Sigmoid colon (tissue), 7 donors: ENCODE data around the gene SORCS2. TPM values are rescaled to one million over a fixed set of nuclear protein-coding genes. Genes with fewer than 3 reads are reported as not detected.

ENCODE experiments used
- DNase-seq: peaks from one replicate; pipeline ENCODE4 v3.0.0-alpha.2; 2019
- H3K27ac ChIP-seq, 4 donors: fragments of 200-600 bp; sonication (generic); one replicate each; pipeline ENCODE4 v1.5.1; 2016 to 2019; ENCODE audit warnings: mild to moderate bottlenecking in 1 of 4
- H3K27me3 ChIP-seq, 3 donors: fragments of 200-600 bp; sonication (generic); one replicate each; pipeline ENCODE4 v1.5.1; 2019; ENCODE audit warnings: mild to moderate bottlenecking in 1 of 3
- H3K36me3 ChIP-seq, 4 donors: fragments of 200-600 bp; sonication (generic); one replicate each; pipeline ENCODE4 v1.5.1; 2016 to 2019
- H3K4me1 ChIP-seq, 4 donors: fragments of 200-600 bp; sonication (generic); one replicate each; pipeline ENCODE4 v1.5.1; 2017 to 2019
- H3K4me3 ChIP-seq, 4 donors: fragments of 200-600 bp; sonication (generic); one replicate each; pipeline ENCODE4 v1.5.1; 2017 to 2019; ENCODE audit warnings: mild to moderate bottlenecking in 2 of 4, moderate library complexity in 1 of 4
- H3K9me3 ChIP-seq, 4 donors: fragments of 200-600 bp in 3 of 4; sonication (generic) in 3 of 4; one replicate each; pipeline versions ENCODE4 v1.5.1 to v1.6.1; 2013 to 2019
- EP300 ChIP-seq, 4 donors: sonication (generic); formaldehyde crosslinking; IDR thresholded peaks; one replicate each; pipeline ENCODE4 v1.6.1; 2017; ENCODE audit warnings: antibody characterized with exemption in 4 of 4
- POLR2A ChIP-seq, 2 donors: fragments of 450-650 bp; IDR thresholded peaks; one replicate each; pipeline ENCODE4 v1.6.1; 2016; ENCODE audit warnings: antibody characterized with exemption in 2 of 2, mild to moderate bottlenecking in 2 of 2, moderate library complexity in 2 of 2
- POLR2AphosphoS5 ChIP-seq, 4 donors: sonication (generic); formaldehyde crosslinking; IDR thresholded peaks; one replicate each; pipeline ENCODE4 v1.6.1; 2017; ENCODE audit warnings: antibody characterized with exemption in 4 of 4
- WGBS, 2 donors: extraction: QIAGEN DNeasy Blood & Tissue Kit; methylation state at CpG; one replicate each; pipeline ENCODE4 v1.1.7; 2013; 5-methylcytosine and 5-hydroxymethylcytosine counted together
- intact Hi-C: fragments of 100-400 bp; cut with DNase I; formaldehyde crosslinking; loops from one replicate; pipeline ENCODE4 v1.15.1; 2023
- polyA plus RNA-seq, 3 donors: library from polyadenylated mRNA; stranded (reverse); fragments of 200-250 nt; gene quantifications; one replicate each; pipeline ENCODE4 v1.2.3, GENCODE V29; 2013
- total RNA-seq, 4 donors: library from RNA; depleted of rRNA; stranded (reverse); fragments of >200 nt; gene quantifications; one replicate each; pipeline ENCODE4 v1.1.0, GENCODE V29; 2016
- TF ChIP-seq, protein P1 (sequence below), 4 experiments: fragments of 450-650 bp in 3 of 4; fragments of 200-600 bp in 1 of 4; IDR thresholded peaks; one replicate each; pipeline ENCODE4 v1.5.1; 2016 to 2019; ENCODE audit warnings: antibody characterized with exemption in 4 of 4, mild to moderate bottlenecking in 3 of 4, moderate library complexity in 2 of 4
- donor health status: healthy with polysubstance abuse.
- donor health status: Bipolar disorder and iron deficiency.
- donor health status: healthy.

SORCS2 gene
- total and polyA plus RNA-seq, 7 donors = 1.8 to 6.4 (median 3.9) TPM; not detected in 2

- H3K4me1 ChIP-seq = no peaks in the 10 kb centered on the region
- peaks cover 0 to 7% (median 1%) of the 10 kb centered on the region in 4 donors for H3K9me3 ChIP-seq
- H3K4me3 ChIP-seq = no peak overlapping the region
- no peak for TF ChIP-seq POLR2A (IDR thresholded peaks at IDR 0.05)
- H3K36me3 ChIP-seq = no peaks in the 10 kb centered on the region
- H3K27ac ChIP-seq = no peak overlapping the region
- intact Hi-C loops = no loop called here
- H3K27me3 ChIP-seq = no peaks in the 10 kb centered on the region
- no peak for DNase-seq
Observed at GRCh38 chr4:7641712-7642111, 449.4 kb downstream of the SORCS2 start.

GRCh38 chr4:7642741-7643458 is 450.6 kb downstream of the SORCS2 start:
- WGBS, 2 donors = 52 to 70% methylated on average over 9 of the region's 9 CpGs
- Histone ChIP-seq H3K27ac (no peak overlapping the region), H3K9me3 (peaks cover 0 to 7% (median 1%) of the 10 kb centered on the region in 4 donors), H3K36me3 (no peaks in the 10 kb centered on the region), H3K27me3 (no peaks in the 10 kb centered on the region), H3K4me1 (no peaks in the 10 kb centered on the region), H3K4me3 (no peak overlapping the region)
- intact Hi-C loops = no loop called here
- no peak for DNase-seq
- TF ChIP-seq POLR2A (IDR thresholded peaks at IDR 0.05) (no peak), EP300 (IDR thresholded peaks at IDR 0.05) (no peak), POLR2AphosphoS5 (IDR thresholded peaks at IDR 0.05) (no peak)
- TF ChIP-seq, protein P1, sequence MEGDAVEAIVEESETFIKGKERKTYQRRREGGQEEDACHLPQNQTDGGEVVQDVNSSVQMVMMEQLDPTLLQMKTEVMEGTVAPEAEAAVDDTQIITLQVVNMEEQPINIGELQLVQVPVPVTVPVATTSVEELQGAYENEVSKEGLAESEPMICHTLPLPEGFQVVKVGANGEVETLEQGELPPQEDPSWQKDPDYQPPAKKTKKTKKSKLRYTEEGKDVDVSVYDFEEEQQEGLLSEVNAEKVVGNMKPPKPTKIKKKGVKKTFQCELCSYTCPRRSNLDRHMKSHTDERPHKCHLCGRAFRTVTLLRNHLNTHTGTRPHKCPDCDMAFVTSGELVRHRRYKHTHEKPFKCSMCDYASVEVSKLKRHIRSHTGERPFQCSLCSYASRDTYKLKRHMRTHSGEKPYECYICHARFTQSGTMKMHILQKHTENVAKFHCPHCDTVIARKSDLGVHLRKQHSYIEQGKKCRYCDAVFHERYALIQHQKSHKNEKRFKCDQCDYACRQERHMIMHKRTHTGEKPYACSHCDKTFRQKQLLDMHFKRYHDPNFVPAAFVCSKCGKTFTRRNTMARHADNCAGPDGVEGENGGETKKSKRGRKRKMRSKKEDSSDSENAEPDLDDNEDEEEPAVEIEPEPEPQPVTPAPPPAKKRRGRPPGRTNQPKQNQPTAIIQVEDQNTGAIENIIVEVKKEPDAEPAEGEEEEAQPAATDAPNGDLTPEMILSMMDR (IDR thresholded peaks at IDR 0.05) = no peak

- Histone ChIP-seq H3K4me3 (no peak overlapping the region), H3K9me3 (peaks cover 0 to 7% (median 1%) of the 10 kb centered on the region in 4 donors), H3K27me3 (no peaks in the 10 kb centered on the region), H3K27ac (no peak overlapping the region), H3K4me1 (no peaks in the 10 kb centered on the region), H3K36me3 (no peaks in the 10 kb centered on the region)
- no peak for DNase-seq
- WGBS, 2 donors = 88 to 92% methylated on average over 1 of the region's 1 CpG
- intact Hi-C loops = no loop called here
- TF ChIP-seq POLR2AphosphoS5 (IDR thresholded peaks at IDR 0.05) = no peak
- TF ChIP-seq, protein P1 (IDR thresholded peaks at IDR 0.05) = no peak
- no peak for TF ChIP-seq POLR2A (IDR thresholded peaks at IDR 0.05)
- TF ChIP-seq EP300 (IDR thresholded peaks at IDR 0.05) = no peak
Observed at GRCh38 chr4:7645158-7645557, 452.8 kb downstream of the SORCS2 start.

GRCh38 chr4:7645956-7646355 is 453.6 kb downstream of the SORCS2 start:
- intact Hi-C loops = no loop called here
- Histone ChIP-seq H3K4me3 (no peak overlapping the region), H3K36me3 (no peaks in the 10 kb centered on the region), H3K27ac (no peak overlapping the region), H3K27me3 (no peaks in the 10 kb centered on the region), H3K9me3 (peaks cover 0 to 7% (median 1%) of the 10 kb centered on the region in 4 donors), H3K4me1 (peaks cover 0 to 3% (median 0%) of the 10 kb centered on the region in 4 donors)
- WGBS, 2 donors = 91 to 93% methylated on average over 23 of the region's 23 CpGs
- DNase-seq = no peak
- TF ChIP-seq POLR2A (IDR thresholded peaks at IDR 0.05) = no peak

DNA sequence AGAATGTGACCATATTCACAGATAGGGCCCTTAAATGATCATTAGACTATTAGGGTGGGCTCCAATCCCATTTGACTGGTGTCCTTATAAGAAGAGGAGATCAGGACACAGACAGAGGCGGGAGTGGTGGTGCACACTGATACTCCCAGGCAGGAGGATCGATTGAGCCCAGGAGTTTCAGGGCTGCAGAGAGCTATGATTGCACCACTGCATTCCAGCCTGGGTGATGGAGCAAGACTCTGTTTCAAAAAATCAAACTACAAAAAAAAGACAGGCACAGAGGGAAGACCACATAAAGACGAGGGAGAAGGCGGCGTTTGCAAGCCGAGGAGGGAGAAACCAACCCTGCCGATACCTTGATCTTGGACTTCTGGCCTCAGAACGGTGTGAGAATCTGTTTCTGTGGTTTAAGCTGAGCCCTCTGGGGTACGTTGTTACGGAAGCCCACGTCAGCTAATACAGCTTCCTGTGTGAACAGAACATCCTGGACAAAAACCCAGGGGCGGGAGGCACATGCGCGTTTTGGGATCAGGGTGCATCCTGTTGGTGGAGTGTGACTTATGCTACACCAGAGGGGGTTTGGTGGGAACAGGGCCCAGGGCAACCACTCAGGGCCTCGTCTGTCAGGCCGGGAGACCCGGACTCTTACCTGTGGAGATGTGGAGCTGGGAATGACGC is 454.2 kb downstream of the SORCS2 start:
- intact Hi-C loops = no loop called here
- 84% methylated on average over 18 of the region's 18 CpGs for WGBS, 2 donors

More for the DNA sequence above, 454.2 kb downstream of the SORCS2 start:
- DNase-seq = no peak
- TF ChIP-seq, protein P1 (IDR thresholded peaks at IDR 0.05) = no peak
- TF ChIP-seq EP300 (IDR thresholded peaks at IDR 0.05) = no peak
- no peak for TF ChIP-seq POLR2AphosphoS5 (IDR thresholded peaks at IDR 0.05)
- no peak for TF ChIP-seq POLR2A (IDR thresholded peaks at IDR 0.05)
- Histone ChIP-seq H3K27ac (no peak overlapping the region), H3K27me3 (no peaks in the 10 kb centered on the region), H3K4me1 (peaks cover 0 to 8% (median 3%) of the 10 kb centered on the region in 4 donors), H3K9me3 (peaks cover 0 to 7% (median 1%) of the 10 kb centered on the region in 4 donors), H3K36me3 (no peaks in the 10 kb centered on the region), H3K4me3 (no peak overlapping the region)
